Uterus (tissue), 4 donors: ENCODE data around the gene TP53BP1. TPM values are rescaled to one million over a fixed set of nuclear protein-coding genes. Genes with fewer than 3 reads are reported as not detected.
A peak's percentile ranks its signal among the peaks of the same experiment; 100 is the strongest.
"Not testable (repeated sequence)": the region's sequence is repeated elsewhere in the genome, so short reads cannot be mapped to it uniquely, and the experiment has no call there.

Experiments
- DNase-seq, 2 donors: peaks; one replicate each; pipeline ENCODE4 v3.0.0-alpha.2; 2019 to 2020
- H3K27ac ChIP-seq, 2 donors: fragments of 200-600 bp; sonication (generic); 1 replicate in 1 of 2; 2 replicates in 1 of 2; pipeline ENCODE4 v1.5.1; 2016 to 2018
- H3K27me3 ChIP-seq, 2 donors: fragments of 200-600 bp; sonication (generic); one replicate each; pipeline ENCODE4 v1.5.1; 2018 to 2019; ENCODE audit warnings: control low read depth in 1 of 2
- H3K36me3 ChIP-seq, 2 donors: fragments of 200-600 bp; sonication (generic); one replicate each; pipeline ENCODE4 v1.5.1; 2019; ENCODE audit warnings: control low read depth in 1 of 2
- H3K4me1 ChIP-seq, 2 donors: fragments of 200-600 bp; sonication (generic); one replicate each; pipeline ENCODE4 v1.5.1; 2018 to 2019; ENCODE audit warnings: control low read depth in 1 of 2
- H3K4me3 ChIP-seq, 2 donors: fragments of 200-600 bp; sonication (generic); 1 replicate in 1 of 2; 2 replicates in 1 of 2; pipeline ENCODE4 v1.5.1; 2018 to 2019; ENCODE audit warnings: mild to moderate bottlenecking in 1 of 2
- H3K9me3 ChIP-seq, 2 donors: fragments of 200-600 bp; sonication (generic); one replicate each; pipeline ENCODE4 v1.5.1; 2019; ENCODE audit warnings: control low read depth in 1 of 2
- POLR2A ChIP-seq, 2 donors: fragments of 450-650 bp; IDR thresholded peaks; one replicate each; pipeline ENCODE4 v1.6.1; 2016; ENCODE audit warnings: antibody characterized with exemption in 2 of 2, mild to moderate bottlenecking in 1 of 2, moderate library complexity in 1 of 2
- intact Hi-C: fragments of 100-400 bp; cut with DNase I; formaldehyde crosslinking; loops from one replicate; pipeline ENCODE4 v1.15.1; 2023; ENCODE audit warnings: low total_unique reads
- total RNA-seq, 4 donors: library from RNA; depleted of rRNA in 3 of 4; stranded (reverse); fragments of >200 nt in 3 of 4; gene quantifications; one replicate each; pipeline versions ENCODE4 v1.1.0 to v1.2.4, GENCODE V29; 2014 to 2023
- TF ChIP-seq, protein P1 (sequence below), 4 experiments: fragments of 200-600 bp in 2 of 4; fragments of 450-650 bp in 2 of 4; sonication (generic) in 2 of 4; IDR thresholded peaks; one replicate each; pipeline ENCODE4 v1.5.1; 2016 to 2019; ENCODE audit warnings: antibody characterized with exemption in 4 of 4, mild to moderate bottlenecking in 2 of 4, moderate library complexity in 1 of 4
- donor health status: DM: yes; HTN: yes; CAD: no.

The TP53BP1 gene, protein sequence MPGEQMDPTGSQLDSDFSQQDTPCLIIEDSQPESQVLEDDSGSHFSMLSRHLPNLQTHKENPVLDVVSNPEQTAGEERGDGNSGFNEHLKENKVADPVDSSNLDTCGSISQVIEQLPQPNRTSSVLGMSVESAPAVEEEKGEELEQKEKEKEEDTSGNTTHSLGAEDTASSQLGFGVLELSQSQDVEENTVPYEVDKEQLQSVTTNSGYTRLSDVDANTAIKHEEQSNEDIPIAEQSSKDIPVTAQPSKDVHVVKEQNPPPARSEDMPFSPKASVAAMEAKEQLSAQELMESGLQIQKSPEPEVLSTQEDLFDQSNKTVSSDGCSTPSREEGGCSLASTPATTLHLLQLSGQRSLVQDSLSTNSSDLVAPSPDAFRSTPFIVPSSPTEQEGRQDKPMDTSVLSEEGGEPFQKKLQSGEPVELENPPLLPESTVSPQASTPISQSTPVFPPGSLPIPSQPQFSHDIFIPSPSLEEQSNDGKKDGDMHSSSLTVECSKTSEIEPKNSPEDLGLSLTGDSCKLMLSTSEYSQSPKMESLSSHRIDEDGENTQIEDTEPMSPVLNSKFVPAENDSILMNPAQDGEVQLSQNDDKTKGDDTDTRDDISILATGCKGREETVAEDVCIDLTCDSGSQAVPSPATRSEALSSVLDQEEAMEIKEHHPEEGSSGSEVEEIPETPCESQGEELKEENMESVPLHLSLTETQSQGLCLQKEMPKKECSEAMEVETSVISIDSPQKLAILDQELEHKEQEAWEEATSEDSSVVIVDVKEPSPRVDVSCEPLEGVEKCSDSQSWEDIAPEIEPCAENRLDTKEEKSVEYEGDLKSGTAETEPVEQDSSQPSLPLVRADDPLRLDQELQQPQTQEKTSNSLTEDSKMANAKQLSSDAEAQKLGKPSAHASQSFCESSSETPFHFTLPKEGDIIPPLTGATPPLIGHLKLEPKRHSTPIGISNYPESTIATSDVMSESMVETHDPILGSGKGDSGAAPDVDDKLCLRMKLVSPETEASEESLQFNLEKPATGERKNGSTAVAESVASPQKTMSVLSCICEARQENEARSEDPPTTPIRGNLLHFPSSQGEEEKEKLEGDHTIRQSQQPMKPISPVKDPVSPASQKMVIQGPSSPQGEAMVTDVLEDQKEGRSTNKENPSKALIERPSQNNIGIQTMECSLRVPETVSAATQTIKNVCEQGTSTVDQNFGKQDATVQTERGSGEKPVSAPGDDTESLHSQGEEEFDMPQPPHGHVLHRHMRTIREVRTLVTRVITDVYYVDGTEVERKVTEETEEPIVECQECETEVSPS (N-terminal part only)
- total RNA-seq: 100 to 1,000 TPM in 1 of 4 donors, 10 to 100 TPM in 3; 30.2 to 150 (median 51.4) TPM

DNA sequence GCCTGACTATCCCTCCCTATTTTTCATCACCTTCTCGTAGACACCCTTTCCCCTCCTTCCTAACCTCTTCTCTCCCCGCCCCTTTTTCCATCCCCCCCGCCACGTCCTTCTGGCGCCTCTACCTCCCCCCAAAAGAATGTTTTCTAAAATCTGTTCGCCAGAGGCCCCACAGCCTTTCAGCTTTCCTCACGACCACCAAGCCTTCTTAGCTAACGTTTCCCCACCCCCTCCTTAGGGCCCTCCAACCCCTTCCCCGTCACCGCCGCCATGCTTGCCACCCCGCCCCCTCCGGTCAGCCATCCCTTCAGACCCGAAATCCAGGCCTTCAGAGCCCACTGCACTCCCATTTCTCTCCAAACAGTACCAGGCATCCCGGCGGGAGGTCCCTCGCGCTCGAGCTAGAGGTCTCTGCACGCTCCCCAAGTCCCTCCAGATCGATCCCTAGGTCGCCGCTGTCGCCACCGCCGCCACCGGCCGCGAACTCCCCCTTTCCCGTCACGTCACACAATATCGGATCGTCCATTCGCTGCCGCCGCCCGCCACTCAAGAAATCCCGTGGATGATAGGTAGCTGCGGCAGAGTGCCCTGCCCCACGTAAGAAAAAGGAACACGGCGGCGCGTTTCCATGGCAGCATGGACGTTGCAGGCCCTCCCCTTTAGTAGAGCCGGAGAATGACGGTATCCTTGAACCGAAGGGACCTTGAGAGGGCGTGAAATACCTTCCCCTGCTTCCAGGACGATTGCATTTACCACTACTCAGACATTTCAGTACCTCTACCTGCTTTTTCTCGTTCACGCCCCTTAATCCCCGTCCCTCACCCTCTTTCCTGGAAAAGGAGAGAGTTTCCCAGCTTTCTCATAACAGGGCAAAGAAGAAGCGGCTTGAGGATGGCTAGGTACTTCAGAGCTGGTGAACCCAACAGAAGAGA is at the start of gene TP53BP1:
Gene TP53BP1 (minus strand): TSS at position 484 of the 929 bp plus-strand sequence. CDS start 113 bp downstream, at position 371.
- H3K9me3 ChIP-seq: no peaks in the 10 kb centered on the region
- no peaks in the 10 kb centered on the region for H3K36me3 ChIP-seq
- peak in 1 of 2 donors; percentile 62 for TF ChIP-seq POLR2A (IDR thresholded peaks at IDR 0.05)
- TF ChIP-seq, protein P1, sequence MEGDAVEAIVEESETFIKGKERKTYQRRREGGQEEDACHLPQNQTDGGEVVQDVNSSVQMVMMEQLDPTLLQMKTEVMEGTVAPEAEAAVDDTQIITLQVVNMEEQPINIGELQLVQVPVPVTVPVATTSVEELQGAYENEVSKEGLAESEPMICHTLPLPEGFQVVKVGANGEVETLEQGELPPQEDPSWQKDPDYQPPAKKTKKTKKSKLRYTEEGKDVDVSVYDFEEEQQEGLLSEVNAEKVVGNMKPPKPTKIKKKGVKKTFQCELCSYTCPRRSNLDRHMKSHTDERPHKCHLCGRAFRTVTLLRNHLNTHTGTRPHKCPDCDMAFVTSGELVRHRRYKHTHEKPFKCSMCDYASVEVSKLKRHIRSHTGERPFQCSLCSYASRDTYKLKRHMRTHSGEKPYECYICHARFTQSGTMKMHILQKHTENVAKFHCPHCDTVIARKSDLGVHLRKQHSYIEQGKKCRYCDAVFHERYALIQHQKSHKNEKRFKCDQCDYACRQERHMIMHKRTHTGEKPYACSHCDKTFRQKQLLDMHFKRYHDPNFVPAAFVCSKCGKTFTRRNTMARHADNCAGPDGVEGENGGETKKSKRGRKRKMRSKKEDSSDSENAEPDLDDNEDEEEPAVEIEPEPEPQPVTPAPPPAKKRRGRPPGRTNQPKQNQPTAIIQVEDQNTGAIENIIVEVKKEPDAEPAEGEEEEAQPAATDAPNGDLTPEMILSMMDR (IDR thresholded peaks at IDR 0.05): peak in 1 of 4 experiments; percentile 10
- peak within 1 kb of the TSS; percentile 79 to 98 for H3K4me3 ChIP-seq
- intact Hi-C loops: no loop called here
- no peaks in the 10 kb centered on the region for H3K27me3 ChIP-seq
- peak within 1 kb of the TSS; percentile 87 to 88 for H3K27ac ChIP-seq
- peak; percentile 94 to 97 for DNase-seq
- no peaks in the 10 kb centered on the region for H3K4me1 ChIP-seq

DNA sequence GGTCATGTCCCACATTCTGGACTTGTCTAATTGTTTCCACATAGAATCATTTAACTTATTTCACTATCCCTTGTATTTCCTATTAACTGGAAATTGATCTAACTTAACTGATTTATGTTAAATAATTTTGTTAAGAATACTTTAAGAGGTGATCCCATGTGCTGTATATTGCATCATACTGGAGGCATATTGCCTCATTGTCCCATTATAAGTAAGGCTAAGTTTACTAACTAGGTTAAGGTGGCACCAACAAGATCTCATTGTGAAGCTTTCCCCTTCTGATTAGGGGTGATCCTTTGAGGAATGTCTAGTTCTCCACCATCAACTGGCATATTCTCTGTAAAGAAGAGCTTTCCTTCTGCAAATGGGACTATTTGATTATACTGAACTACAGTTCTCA is 48.8 kb upstream of the TP53BP1 start:
- TF ChIP-seq POLR2A (IDR thresholded peaks at IDR 0.05): no peak
- TF ChIP-seq, protein P1 (IDR thresholded peaks at IDR 0.05): no peak
- no peak overlapping the region for H3K27ac ChIP-seq
- no peaks in the 10 kb centered on the region for H3K36me3 ChIP-seq
- no peaks in the 10 kb centered on the region for H3K9me3 ChIP-seq
- no peaks in the 10 kb centered on the region for H3K27me3 ChIP-seq
- H3K4me3 ChIP-seq: no peak overlapping the region
- H3K4me1 ChIP-seq: no peaks in the 10 kb centered on the region
- no peak for DNase-seq
- intact Hi-C loops: no loop called here

DNA sequence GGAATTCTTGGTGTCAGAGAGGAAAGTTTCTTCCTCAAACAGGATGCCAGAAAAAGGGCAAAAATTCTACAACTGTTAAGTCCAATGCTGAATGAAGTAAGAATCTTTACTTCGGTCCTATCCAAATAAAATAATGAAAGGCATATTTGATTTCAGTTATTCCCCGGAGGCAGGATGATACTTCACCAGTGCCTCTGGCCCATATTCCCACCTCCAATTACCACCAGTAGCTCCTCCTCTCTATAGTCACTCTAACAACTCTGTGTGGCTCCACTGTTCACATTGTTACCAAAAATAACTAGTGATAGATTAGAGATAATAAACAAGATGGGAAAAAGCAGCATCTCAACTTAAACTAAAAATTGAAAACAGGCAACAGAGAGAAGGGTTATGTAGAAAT is 45.1 kb upstream of the TP53BP1 start:
- Histone ChIP-seq H3K9me3 (no peaks in the 10 kb centered on the region), H3K4me3 (no peak overlapping the region), H3K36me3 (no peaks in the 10 kb centered on the region), H3K27ac (no peak overlapping the region), H3K4me1 (no peaks in the 10 kb centered on the region), H3K27me3 (no peaks in the 10 kb centered on the region)
- TF ChIP-seq POLR2A (IDR thresholded peaks at IDR 0.05): no peak
- TF ChIP-seq, protein P1 (IDR thresholded peaks at IDR 0.05): no peak
- intact Hi-C loops: no loop called here
- no peak for DNase-seq

DNA sequence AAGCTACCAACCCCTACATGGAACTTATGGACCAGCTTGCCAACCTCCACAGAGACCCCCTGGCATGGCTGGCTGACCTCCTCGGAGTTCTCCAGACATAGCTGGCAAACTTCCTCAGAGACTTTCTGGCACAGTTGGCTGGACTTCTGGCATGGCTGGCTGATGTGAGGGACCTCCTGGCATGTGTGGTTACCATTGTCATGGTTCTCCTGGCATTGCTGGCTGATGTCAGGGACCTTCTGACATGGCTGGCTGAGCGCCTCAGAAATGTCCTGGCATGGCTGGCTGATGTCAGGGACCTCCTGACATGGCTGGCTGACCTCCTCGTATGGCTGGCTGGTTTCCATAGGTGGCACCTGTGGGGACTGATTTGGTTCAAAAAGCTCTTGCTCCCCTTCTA is 41.9 kb upstream of the TP53BP1 start:
- Histone ChIP-seq H3K4me1 (no peaks in the 10 kb centered on the region), H3K27ac (no peak overlapping the region), H3K36me3 (no peaks in the 10 kb centered on the region), H3K4me3 (no peak overlapping the region), H3K27me3 (no peaks in the 10 kb centered on the region), H3K9me3 (no peaks in the 10 kb centered on the region)
- DNase-seq: no peak
- intact Hi-C loops: no loop called here
- TF ChIP-seq, protein P1 (IDR thresholded peaks at IDR 0.05): no peak
- TF ChIP-seq POLR2A (IDR thresholded peaks at IDR 0.05): no peak

DNA sequence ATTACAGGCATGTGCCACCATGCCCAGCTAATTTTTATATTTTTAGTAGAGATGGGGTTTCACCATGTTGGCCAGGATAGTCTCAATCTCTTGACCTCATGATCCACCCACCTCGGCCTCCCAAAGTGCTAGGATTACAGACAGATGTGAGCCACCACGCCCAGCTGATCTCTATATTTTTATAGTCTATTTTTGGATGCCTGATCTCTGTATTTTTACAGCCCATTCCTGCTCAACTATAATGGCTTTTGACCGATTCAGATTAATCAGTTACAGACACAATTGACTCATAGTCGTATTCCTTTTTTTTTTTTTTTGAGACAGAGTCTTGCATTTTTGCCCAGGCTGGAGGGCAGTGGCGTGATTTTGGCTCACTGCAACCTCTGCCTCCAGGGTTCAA is 39.9 kb upstream of the TP53BP1 start:
- intact Hi-C loops, DNase-seq, H3K9me3 ChIP-seq, H3K4me1 ChIP-seq, H3K27me3 ChIP-seq, H3K27ac ChIP-seq, H3K36me3 ChIP-seq, H3K4me3 ChIP-seq: not testable (repeated sequence)
